KMS-11 (cell line): ENCODE results near the gene SLC35D2.

Source experiments
- H2AFZ ChIP-seq: fragments of 200-600 bp; sonication (generic); 2 replicates; pipeline ENCODE4 v1.6.1; 2016; ENCODE audit warnings: antibody characterized with exemption, mixed run types, low read depth
- H3K27ac ChIP-seq: fragments of 200-600 bp; sonication (generic); 2 replicates; pipeline ENCODE4 v1.6.1; 2016; ENCODE audit warnings: mild to moderate bottlenecking, mixed run types
- H3K27me3 ChIP-seq: fragments of 200-600 bp; sonication (generic); 2 replicates; pipeline ENCODE4 v1.6.1; 2017; ENCODE audit warnings: mild to moderate bottlenecking, low read depth, mixed run types, moderate library complexity; ENCODE audit not compliant: insufficient read depth
- H3K36me3 ChIP-seq: fragments of 200-600 bp; sonication (generic); 2 replicates; pipeline ENCODE4 v1.6.1; 2017; ENCODE audit warnings: mild to moderate bottlenecking, mixed run types; ENCODE audit not compliant: insufficient read depth
- H3K4me1 ChIP-seq: fragments of 200-600 bp; sonication (generic); 2 replicates; pipeline ENCODE4 v1.6.1; 2016; ENCODE audit warnings: mild to moderate bottlenecking, low read depth, mixed run types; ENCODE audit not compliant: poor library complexity, severe bottlenecking
- H3K4me2 ChIP-seq: fragments of 200-600 bp; sonication (generic); 2 replicates; pipeline ENCODE4 v1.7.0; 2016; ENCODE audit warnings: mild to moderate bottlenecking, mixed run types
- H3K4me3 ChIP-seq: fragments of 200-600 bp; sonication (generic); IDR thresholded peaks from 2 replicates; pipeline ENCODE4 v1.6.1; 2017; ENCODE audit warnings: low read depth, low read length, mixed read lengths; ENCODE audit not compliant: insufficient read depth
- H3K79me2 ChIP-seq: fragments of 200-600 bp; sonication (generic); 2 replicates; pipeline ENCODE4 v1.6.1; 2016; ENCODE audit warnings: low read depth, mixed run types; ENCODE audit not compliant: insufficient read depth
- H3K9ac ChIP-seq: fragments of 200-600 bp; sonication (generic); 2 replicates; pipeline ENCODE4 v1.6.1; 2016; ENCODE audit warnings: mild to moderate bottlenecking, mixed run types
- H4K20me1 ChIP-seq: fragments of 200-600 bp; sonication (generic); 2 replicates; pipeline ENCODE4 v1.6.1; 2016; ENCODE audit warnings: mild to moderate bottlenecking, mixed run types; ENCODE audit not compliant: insufficient read depth
- TF ChIP-seq, protein P1 (sequence below): fragments of 200-600 bp; sonication (generic); conservative IDR thresholded peaks from 2 replicates; pipeline ENCODE4 v1.6.1; 2017; ENCODE audit warnings: low read depth, mild to moderate bottlenecking, antibody characterized with exemption, low read length, moderate library complexity, mixed read lengths

Gene SLC35D2

DNA sequence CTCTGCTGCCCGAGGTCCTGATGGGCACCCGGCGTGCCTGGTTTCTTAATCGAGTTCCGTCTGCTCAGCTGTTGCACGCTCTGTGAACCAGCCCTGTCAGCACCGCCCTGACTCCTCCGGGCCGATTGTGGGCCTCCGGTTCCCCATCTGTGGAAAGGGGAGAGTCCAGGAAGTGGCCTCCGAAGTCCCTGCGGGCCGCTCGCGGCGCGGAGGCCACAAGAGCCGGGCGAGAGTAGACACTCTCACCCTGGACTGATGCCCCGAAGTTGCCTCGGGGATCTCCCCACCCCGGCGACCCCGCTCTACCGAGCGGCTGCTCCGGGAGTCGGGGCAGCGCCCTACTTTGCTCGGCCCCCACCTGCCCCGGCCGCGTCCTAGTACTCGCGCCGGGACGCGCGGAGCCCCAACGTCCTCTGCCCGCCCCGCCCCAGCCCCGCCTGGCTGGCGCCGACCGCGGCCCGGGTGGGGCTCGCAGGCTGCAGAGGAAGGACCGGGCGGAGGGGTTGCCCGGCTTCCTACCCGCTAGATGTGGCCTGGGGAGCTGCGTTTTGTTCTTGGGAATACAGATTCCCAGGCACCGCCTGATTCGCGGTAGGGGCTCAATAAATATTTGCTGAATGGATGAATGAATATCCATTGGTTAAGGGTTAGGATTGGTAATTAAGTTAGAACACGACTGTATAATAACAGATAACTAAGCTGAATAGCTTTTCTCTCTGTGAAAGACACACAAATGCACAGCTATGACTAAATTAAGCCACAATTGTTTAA, 35.6 kb upstream of the SLC35D2 start:
- Histone ChIP-seq H3K79me2 (peaks cover 31% of the 10 kb centered on the region), H2AFZ (peak overlapping the region; percentile 92), H3K4me3 (peak overlapping the region; percentile 11), H3K36me3 (no peaks in the 10 kb centered on the region), H3K27me3 (no peaks in the 10 kb centered on the region), H3K4me2 (peak overlapping the region; percentile 94), H3K27ac (peak overlapping the region; percentile 55), H3K4me1 (peaks cover 37% of the 10 kb centered on the region), H3K9ac (peak overlapping the region; percentile 24; the same call in 1 of the 2 replicates), H4K20me1 (0 out of 2 replicates have a peak, but pooled peaks cover 3% of the 10 kb centered on the region)
- TF ChIP-seq, protein P1, sequence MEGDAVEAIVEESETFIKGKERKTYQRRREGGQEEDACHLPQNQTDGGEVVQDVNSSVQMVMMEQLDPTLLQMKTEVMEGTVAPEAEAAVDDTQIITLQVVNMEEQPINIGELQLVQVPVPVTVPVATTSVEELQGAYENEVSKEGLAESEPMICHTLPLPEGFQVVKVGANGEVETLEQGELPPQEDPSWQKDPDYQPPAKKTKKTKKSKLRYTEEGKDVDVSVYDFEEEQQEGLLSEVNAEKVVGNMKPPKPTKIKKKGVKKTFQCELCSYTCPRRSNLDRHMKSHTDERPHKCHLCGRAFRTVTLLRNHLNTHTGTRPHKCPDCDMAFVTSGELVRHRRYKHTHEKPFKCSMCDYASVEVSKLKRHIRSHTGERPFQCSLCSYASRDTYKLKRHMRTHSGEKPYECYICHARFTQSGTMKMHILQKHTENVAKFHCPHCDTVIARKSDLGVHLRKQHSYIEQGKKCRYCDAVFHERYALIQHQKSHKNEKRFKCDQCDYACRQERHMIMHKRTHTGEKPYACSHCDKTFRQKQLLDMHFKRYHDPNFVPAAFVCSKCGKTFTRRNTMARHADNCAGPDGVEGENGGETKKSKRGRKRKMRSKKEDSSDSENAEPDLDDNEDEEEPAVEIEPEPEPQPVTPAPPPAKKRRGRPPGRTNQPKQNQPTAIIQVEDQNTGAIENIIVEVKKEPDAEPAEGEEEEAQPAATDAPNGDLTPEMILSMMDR = no peak

DNA sequence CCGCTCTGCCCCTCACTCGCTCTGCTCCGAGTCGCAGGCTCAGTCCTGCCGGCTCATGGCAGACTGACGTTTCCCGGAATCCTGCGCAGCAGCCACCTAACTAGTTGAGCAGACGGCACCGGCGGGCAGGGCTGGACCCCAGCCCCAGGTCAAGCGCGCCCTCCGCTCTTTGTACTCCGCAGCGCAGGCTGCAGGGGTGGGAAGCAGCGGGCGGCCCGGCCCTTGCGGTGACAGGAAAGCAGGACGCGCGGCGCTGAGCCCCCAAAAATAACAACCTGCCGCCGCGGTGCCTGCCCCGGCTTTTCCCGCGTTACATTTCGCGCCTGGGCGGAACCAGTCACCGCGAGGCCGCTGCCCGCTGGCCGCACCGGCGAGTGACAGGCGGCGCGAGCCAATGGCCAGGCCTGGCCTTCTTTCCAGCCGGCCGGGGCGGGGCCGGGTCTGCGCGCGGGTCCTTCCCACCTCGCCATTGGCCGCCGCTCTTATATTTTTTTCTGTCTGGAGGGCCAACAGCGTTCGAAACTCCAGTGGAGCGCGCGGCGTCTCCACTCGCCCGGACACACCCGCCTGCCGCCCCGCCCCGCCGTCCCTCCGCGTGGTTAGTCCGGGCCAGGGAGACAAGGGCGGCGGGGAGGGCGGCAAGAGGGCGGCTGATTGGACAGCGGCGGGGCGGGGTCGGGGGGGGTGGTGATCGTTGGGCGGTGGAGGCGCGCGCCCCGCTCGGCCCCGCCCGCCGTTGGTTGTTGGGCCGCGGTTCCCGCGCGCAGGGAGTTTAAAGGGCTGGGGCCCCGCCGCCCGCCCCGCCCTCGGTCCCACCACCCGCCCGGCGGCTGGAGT, 34.8 kb upstream of the SLC35D2 start, which contains the start of gene ZNF367:
Gene ZNF367 (minus strand): TSS at position 288 of the 837 bp plus-strand sequence. CDS start 338 bp downstream, outside the sequence.
- Histone ChIP-seq H3K4me3 (peak within 1 kb of the TSS; percentile 11), H3K4me1 (peaks cover 44% of the 10 kb centered on the region), H4K20me1 (0 out of 2 replicates have a peak, but pooled peaks cover 10% of the 10 kb centered on the region), H3K9ac (peak within 1 kb of the TSS; percentile 99), H3K79me2 (peaks cover 39% of the 10 kb centered on the region), H3K4me2 (peak within 1 kb of the TSS; percentile 94), H3K36me3 (no peaks in the 10 kb centered on the region), H3K27ac (peak within 1 kb of the TSS; percentile 99), H3K27me3 (no peaks in the 10 kb centered on the region), H2AFZ (peak within 1 kb of the TSS; percentile 92)
- TF ChIP-seq, protein P1 = no peak

DNA sequence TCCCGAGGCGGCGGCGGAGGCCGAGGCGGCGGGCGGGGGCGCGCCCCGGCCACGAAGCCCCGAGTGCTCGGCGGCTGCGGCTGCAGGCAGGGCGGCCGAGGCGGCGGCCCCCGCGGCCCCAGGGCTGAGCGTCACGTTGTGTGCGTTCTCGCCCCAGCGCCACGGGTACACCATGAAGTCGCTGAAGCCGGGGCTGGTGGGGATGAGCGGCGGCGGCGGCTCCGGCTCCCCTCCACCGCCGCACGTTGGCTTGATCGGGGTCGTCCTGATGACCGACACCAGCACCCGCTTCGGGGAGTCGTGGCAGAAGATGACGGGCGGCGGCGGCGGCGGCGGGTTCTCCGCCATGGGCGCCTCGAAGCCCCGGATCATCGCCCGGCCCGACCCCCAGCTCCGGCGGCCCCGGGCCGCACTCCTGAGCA, 34.2 kb upstream of the SLC35D2 start:
- Histone ChIP-seq H3K9ac (peak overlapping the region; percentile 99), H3K4me2 (peak overlapping the region; percentile 63; the same call in 1 of the 2 replicates), H3K36me3 (no peaks in the 10 kb centered on the region), H3K4me1 (peaks cover 50% of the 10 kb centered on the region), H4K20me1 (0 out of 2 replicates have a peak, but pooled peaks cover 16% of the 10 kb centered on the region), H3K4me3 (no peak overlapping the region), H3K79me2 (peaks cover 45% of the 10 kb centered on the region), H3K27ac (peak overlapping the region; percentile 99), H3K27me3 (no peaks in the 10 kb centered on the region), H2AFZ (peak overlapping the region; percentile 42; the same call in 1 of the 2 replicates)
- TF ChIP-seq, protein P1 = no peak

DNA sequence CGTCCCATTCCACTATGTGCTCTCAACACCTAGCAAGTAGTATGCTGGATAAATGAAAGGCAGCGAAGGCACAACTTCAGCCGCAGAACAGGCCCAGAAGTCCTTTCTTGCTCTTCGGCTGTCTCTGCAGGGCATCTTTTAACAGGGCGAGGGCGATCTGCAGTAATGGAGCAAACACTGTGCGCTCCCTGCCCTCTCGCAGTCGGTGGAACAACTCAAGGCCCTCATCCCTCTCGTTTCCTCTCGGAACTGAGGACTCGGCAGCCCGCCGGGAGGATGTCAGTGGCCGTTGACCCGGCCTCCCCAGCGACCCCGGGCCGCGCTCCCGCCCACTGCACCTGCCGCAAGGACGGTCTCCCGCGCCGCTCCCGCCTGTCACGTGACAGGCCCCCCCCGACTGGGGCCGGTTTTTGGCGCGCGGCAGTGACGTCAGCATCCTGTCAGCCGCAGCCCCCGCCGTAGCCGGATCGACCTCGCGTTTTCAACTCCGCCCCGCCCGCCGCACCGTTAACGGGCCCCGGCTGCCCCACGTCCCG, 33.6 kb upstream of the SLC35D2 start:
- H3K79me2 ChIP-seq = peaks cover 51% of the 10 kb centered on the region

More for the DNA sequence above, 33.6 kb upstream of the SLC35D2 start:
- peak overlapping the region; percentile 65; the same call in 1 of the 2 replicates for H3K9ac ChIP-seq
- peak overlapping the region; percentile 16; the same call in 1 of the 2 replicates for H2AFZ ChIP-seq
- TF ChIP-seq, protein P1 = no peak
- H4K20me1 ChIP-seq = 0 out of 2 replicates have a peak, but pooled peaks cover 20% of the 10 kb centered on the region
- H3K4me3 ChIP-seq = no peak overlapping the region
- no peaks in the 10 kb centered on the region for H3K27me3 ChIP-seq
- H3K27ac ChIP-seq = peak overlapping the region; percentile 65
- H3K4me2 ChIP-seq = peak overlapping the region; percentile 78
- no peaks in the 10 kb centered on the region for H3K36me3 ChIP-seq
- peaks cover 50% of the 10 kb centered on the region for H3K4me1 ChIP-seq
